Fibroblast of skin of left quadriceps (primary cell): ENCODE measurements around the gene CA7.

Source experiments
- DNase-seq, 2 experiments: peaks; one replicate each; pipeline ENCODE4 v3.0.0-alpha.2; 2013; ENCODE audit warnings: low read depth in 2 of 2

The CA7 gene

GRCh38 chr16:66898207-66898606 lies 54.0 kb downstream of the CA7 start:
- DNase-seq, result no peak

DNA sequence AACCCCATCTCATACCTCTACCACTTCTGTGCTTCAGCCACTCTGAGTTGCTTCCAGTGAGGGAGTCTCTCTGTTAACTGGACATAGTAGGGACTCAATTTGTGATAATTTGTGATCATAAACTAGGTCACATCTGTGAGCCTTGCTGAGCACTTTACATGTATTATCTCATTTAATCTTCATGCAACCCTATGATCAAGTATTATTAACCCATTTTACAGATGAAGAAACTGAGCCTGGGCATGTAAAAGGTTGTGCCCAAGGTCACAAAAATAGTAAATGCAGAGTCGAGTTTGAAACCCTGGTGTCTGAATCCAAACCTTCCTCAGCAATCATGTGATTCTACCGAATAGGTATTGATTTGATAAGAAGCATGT lies 54.7 kb downstream of the CA7 start:
- DNase-seq, result no peak

GRCh38 chr16:66899310-66899944 lies 55.2 kb downstream of the CA7 start:
- no peak for DNase-seq

DNA sequence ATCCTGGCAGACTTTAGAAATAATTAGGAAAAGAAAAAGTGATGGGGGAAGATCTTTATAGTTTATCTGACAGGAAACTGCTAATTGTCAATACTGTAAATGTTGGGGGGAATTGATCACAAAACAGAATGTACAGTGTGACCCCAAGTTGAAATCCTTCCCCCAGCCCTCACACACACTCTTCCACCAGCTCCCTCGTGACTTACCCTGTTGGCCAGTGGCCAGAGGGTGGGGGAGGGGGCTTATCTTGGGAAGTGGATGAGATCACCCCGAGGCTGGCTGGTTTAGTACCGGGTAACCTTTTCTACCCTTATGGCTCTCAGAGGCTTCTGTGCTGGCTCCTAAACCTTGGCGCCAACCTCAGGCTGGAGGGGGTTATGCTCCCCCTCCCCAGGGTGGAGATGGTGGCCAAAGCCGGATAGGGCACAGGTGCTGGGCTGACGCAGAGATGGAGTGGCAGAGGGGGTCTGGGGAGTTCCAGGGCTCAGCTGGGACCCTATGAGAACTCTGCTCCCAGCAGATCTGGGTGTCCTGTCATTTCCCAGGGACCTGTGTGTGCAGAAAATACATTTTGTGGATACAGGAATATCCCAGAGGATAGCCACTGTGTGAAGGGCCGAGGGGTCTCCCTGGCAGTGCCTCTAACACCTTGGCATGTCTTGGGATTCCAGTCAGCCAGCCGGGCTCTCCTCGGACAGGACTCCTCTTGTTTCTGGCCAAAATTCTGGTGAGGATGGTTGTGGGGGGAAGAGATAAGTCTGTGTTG lies 55.9 kb downstream of the CA7 start:
- peak; percentile 34 to 45 for DNase-seq

DNA sequence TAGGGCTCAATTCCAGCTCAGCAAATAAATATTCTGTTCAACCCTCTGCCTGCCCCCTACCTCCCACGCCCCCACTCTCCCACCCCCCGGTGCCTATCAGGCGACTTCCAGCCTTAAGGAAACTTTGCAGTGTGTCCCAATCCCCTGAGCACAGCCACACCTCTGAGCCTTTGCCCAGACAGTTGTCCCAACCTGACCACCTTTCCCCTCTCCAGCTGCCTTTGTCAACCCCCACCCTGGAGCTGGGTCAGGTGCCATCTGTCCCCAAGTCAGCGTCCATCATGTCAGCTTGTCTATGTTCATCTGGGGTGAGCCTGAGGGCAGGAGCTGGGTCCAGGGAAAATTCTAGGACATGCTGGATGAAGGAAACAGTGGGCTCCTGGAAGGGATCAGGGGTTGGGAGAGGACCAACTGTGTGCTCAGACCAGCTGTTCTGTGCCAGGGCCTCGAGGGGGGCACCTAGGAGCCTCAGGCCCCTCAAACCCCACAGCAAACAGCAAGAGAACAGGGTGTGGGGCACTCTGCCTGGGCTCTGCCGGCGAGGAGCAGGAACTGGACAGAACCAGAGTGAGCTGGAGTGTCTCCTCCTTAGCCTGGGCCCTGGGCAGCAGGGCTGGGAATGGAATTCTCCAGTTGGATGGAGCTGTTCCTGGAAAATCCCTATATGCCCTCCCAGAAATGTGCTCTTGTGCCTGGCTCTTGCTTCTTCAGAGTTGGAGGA lies 56.7 kb downstream of the CA7 start:
- no peak for DNase-seq

DNA sequence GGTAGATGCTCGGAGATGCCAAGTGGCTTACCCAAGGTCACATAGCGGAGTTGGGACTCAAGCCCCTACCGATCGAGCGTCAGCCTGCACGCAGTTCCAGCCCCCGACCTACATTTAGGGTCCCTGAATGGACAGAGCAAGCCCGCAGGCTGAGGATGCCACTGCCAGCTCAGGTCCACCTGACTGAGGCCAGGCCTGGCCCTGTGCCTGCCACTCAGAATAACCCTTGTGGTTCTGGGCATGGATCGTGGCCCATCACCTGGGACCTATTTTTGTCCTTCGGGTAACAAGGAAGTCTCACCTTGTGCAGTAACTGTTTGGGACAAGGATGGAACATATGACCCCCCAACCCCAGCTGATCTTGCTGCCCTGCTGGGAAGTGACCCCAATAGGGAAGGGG lies 57.4 kb downstream of the CA7 start:
- no peak for DNase-seq

- no peak for DNase-seq
Measured at GRCh38 chr16:66902648-66903543, 58.7 kb downstream of the CA7 start.
